A172 (cell line): Measurements from ENCODE around the gene IGFALS. TPM values are rescaled to one million over a fixed set of nuclear protein-coding genes. Genes with fewer than 3 reads are reported as not detected.
"Not testable (repeated sequence)": the region's sequence is repeated elsewhere in the genome, so short reads cannot be mapped to it uniquely, and the experiment has no call there.

Source experiments
- DNase-seq: peaks from one replicate; pipeline ENCODE4 v3.0.0-alpha.2; 2015; ENCODE audit warnings: low spot score
- total RNA-seq: library from RNA; depleted of rRNA; stranded (reverse); fragments of >200 nt; shearing (Covaris generic); gene quantifications from 2 replicates; pipeline ENCODE4 v1.2.3, GENCODE V29; 2014

Gene IGFALS
- total RNA-seq, 1 experiment from 2014 or later, result not detected

DNA sequence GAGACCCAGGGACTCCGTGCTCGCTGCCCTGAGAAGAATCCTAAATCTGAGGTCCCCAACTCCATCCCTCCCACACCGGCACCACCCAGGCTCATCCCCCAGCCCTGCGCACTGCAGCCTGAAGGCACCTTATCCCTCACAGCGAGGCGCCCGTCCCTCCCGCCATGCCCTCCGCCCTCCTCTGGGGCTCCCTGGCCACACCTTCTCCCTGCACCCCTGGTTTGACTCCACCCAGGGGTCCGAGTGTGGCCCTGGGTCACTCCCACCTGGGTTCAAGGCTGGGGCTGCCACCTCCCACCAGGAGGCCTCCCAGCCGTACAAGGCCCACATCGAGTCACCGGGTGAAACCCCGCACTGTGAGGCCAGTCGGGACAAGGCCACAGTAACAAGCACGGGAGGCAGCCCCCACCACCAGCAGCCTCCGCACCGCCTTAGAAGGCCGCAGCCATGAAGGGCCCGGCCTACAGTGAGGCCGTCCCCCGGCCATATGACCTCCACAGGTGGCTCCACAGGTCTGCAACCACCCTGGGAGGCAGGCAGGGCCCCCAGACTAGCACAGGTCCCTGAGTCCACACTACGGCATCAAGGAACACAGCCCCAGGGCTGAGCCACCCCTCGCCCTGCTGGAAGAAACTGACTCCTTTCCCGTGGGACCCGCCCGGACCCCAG is 24.8 kb upstream of the IGFALS start:
- no peak for DNase-seq

DNA sequence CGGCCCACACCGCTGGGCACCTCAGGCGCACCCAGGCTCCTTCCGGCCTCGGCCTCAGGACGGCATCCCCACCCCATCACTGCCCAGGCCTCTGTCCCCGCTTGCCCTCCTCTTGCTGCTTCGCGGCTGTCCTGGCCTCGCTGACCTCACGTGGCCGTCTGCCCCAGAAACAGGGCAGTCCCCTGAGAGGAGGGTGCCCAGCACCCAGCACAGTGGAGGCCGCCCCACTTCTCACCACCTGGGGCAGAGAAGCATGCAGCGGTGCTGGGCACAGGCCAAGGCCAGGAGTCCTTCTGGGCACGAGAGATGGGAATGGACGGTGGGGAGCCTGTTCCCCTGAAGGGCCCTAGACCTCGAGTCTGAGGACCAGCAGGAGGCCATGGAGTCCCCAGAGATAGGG is 24.2 kb upstream of the IGFALS start:
- no peak for DNase-seq

DNA sequence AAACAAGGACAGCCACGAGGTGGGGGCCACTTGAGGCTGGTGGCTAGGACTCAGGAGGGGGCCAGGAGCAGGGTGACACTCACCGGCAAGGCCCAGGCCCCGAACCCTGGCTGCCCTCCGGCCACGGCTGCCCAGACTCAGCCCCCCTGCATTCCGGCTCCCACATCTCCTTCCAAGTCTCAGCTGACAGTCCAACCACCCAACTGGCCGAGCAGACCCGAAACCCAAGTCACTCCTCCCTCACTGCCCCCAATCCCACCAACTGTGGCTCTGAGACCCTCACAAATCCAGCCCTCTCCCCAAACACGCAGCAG is 23.7 kb upstream of the IGFALS start:
- DNase-seq, result no peak

DNA sequence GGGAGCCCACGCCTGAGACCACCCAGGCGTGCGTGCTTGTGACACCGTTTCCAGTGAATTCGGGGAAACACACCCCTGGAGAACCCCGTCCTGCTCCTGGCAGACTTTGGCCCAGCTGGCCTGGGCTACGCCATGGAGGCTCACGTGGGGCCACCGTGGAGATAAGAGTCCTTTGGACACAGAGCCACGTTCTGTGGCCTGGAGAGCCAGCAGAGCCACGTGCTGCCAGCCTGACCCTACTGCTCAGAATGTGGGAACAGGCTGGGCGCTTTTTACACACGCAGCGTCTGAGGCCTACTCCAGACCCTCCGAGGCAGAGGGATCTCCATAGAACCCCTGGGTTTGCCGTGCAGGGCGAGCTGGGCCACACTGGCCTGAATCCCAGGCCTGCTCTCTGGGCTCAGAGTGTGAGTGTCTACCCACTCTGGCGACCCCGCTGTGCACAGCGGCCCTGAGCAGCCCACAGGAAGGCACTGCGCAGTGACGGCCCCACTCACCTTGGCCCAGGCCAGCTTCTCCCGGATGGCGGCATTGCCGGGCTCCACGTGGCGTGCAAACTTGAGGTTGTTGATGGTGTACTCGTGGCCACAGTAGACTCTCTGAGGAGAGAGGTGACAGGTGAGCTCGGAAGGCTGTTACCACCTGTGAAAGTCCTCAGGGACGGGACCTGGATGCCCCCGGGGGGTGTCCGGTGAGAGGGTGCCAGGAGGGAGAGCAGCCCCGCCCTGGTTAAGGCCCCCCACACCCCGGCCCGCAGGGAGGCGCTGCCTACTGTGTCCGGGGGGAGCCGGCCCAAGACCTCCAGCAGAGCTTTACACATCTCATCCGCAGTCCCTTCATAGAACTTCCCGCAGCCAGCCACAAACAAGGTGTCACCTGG is 23.1 kb upstream of the IGFALS start:
- DNase-seq, result no peak

DNA sequence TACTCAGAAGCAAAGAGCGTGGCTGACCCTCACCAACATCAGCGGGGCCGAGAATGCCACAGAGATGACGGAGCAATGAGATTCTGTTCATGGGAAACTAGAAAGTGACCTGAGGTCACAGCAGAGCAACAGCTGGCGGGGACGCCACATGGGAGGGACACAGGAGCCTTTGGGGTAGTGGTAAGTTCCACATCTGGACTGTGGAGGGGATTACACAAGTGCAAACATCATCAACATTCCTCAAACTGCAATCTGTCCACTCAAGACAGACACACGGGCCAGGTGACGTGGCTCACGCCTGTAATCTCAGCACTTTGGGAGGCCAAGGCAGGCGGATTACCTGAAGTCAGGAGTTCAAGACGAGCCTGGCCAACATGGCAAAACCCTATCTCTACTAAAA is 22.0 kb upstream of the IGFALS start:
- DNase-seq, result no peak

DNA sequence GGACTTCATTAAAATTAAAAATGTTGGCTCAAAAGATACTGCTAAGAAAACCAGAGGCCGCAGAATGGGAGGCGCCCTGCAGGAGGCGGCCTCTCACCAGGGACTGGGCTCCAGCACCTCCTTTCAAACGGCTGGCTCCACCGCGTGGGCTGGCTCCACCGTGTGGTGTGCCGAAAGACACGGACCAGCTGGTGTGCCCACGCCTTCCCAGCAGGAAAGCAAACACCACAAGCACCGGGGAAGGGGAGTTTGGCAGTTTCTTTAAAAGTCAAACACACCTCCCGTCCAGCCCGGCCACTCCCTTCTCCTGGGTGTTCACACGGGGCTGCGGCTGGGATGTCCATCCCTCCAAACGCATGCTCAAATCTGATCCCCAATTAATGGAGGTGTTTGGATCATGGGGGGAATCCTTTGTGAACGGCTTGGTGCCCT is 19.2 kb upstream of the IGFALS start:
- peak; percentile 69 for DNase-seq

DNA sequence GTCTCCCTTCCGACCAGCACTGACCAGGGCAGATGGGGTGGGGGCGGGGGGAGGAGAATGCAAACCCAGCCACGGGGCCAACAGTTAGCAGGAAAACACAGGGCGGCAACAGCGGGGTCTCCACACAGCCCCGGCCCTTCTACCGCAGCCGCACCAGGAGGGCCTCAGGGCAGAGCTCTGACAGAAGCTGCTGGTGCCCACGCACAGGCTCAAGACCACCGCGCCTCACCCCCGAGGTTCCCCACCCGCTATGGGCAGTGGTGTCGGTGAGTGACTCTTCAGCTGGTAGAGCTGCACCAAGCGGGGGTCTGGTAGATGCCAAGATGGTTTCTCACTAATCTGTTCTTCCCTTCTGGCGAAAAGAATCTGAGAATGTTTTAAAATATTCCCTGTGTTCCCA is 17.0 kb upstream of the IGFALS start:
- no peak for DNase-seq

DNA sequence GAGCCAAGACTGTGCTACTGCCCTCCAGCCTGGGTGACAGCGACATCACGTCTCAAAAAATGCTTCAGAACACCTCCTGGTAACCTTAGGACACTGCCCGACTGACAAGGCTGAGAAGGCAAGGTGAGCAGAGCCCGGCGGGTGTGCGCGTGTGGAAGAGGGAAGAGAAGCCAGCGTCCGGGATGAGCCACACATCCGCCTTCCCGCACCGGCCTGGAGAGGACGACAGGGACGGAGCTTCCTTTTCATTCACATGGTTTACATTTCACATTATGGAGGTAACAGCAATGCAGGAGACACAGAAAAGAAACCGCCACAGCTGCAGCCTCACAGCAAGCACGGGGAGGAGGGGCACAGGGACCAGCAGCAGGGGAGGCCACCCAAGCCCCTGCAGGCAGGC is 16.6 kb upstream of the IGFALS start:
- no peak for DNase-seq

DNA sequence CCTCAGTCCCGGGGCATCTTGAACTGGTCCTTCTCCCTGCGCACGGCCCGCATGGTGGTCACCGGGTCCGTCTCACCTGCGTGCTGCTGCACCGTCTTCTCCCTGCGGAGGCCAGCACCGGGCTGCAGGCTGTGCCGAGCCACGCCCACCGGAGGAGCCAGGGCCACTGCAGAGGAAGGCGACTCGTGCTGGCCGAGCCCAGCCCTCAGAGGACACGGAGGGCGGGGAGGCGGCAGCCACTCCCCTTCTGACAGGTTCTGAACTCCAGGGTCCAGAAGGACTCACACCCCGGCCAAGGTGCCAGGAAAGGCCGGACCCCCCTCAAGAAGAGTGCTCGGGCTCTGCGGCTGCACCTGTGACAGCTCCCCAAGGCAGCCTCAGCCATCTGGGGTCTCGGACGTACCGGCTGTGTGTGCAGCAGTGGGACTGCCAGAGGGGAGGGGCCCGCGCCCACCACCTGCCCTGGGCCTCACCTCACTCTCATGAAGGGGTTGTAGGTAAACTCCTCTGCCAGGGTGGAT is 15.8 kb upstream of the IGFALS start:
- DNase-seq, result no peak

DNA sequence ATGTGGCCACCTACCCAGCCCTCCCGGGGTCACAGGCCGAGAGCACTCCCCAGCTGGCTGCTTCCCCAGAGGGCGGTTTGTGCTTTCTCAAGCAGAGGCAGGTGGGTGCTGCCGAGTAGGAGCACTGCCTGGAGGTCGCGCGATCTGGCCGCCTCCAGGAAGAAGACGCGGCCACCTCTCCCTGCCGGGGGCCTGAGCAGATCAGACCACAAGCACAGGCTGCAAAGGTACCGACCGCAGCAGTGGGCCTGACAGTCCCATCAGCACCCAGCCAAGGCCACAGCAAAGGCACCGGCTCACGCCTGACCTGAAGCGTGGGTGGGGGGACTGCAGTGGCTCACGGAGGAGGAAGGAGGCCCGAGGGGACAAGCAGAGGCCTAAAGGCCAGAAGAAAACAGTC is 15.2 kb upstream of the IGFALS start:
- DNase-seq, result no peak

DNA sequence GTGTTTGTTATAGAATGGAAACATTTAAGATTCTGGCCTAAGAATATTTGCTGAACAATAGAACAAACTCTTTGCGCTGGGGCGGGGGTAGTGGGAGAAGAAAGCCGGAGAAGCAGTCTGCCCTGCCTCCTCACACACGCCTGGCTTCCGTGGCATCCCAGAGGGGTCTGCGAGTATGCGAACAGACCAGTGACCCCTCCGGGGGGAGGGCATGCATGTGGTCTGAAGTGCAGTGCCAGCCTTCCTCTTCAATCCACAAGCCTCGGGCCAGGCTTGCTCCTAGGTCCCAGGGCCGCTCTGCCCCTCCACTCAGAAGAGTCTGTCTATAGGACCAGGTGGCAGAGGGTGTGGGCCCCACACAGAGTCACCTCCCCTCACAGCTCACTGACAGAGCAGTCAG is 14.1 kb upstream of the IGFALS start:
- DNase-seq, result no peak

DNA sequence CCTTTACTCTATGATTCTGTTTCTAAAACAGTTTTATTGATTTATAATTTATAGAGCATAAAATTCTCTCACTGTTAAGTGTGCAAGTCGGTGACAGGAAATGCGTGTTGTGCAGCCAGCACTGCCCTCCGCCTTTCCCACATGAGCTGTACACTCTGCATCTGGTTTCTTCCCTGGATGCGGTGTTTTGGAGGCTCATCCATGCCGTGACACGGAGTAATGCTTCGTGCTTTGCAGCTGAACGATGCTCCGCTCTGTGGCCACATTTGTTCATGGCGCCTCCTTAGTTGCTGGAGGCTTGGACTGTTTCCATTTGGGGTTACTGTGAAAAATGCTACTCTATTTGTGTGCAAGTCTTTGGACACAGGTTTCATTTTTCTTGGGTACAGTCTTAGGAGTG is 7.2 kb upstream of the IGFALS start:
- no peak for DNase-seq

DNA sequence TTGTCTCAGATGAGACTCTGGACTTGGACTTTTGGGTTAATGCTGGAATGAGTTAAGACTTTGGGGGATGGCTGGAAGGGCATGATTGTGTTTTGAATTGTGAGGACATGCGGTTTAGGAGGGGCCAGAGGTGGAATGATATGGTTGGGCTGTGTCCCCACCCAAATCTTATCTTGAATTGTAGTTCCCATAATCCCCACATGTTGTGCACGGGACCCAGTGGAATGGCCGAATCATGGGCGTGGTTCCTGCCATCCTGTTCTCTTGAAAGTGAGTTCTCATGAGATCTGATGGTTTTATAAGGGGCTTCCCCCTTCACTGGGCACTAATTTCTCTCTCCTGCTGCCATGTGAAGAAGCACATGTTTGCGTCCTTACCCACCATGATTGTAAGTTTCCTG is 5.8 kb upstream of the IGFALS start:
- DNase-seq, result not testable (repeated sequence)

DNA sequence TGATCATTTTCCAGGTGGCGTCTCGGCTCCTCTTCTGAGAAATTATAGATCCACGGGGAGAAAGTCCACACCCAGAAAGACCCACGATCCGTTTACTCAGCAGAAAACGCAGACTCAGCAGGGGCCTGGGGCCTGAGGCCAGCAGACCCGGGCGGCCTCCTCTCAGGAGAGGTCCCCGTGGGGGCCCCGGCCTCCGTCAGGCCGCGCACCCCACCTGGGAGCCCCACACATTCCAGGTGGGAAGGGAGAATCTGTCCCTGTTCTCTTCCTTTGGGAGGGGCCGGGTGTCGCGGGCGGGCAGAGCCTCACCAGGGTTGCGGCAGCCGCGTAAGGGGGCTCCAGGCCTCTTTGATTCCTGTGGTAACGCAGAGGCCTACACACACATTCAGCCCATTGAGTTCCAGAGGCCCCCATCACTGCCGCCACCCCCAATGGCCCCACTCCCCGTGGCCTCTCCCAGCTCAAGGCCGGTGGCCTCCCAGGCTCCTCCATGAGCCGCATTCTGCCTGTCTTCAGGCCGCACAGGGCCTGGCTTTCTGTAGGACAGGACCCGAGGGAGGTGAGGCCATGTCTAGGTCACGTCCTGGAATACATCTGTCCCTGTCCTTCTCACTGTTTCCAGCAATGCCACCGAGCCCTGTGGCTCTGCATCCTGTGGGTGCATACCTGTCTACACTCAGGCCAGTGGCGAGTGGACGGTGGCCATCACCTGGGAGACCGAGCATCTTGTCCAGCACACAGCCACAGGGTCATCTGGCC is 1.6 kb upstream of the IGFALS start:
- no peak for DNase-seq

DNA sequence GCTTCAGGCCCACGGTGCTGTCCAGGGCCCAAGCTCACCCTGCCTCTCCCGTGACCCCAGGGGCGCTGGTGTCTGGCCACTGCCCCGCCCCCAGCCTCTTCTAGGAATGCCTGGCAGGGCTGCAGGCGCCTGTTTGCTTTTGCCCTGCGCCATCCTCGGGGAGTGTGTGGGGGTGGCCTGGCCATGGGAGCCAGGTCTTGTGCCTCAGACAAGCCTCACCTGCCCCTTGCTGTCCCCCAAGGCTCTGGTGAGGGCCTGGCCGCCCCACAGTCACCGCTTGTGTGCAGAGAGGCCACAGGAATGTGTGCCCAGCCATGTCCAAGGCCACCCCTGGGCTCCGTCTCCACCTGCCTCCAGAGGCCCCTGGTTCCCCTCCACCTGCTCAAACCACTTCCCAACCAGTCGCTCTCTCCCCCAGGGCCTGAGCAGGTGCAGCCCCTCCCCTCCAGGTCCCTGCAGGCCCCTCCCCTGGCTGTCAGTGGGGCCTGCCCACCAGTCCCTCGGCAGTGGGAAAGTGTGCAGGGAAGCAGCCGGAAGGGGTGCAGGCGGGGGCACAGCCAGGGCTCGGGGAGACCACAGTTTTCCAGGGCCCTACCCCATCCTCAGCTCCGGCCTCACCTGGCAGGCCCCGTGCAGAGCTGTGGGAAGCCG is 841 bp upstream of the IGFALS start:
- DNase-seq, result no peak

DNA sequence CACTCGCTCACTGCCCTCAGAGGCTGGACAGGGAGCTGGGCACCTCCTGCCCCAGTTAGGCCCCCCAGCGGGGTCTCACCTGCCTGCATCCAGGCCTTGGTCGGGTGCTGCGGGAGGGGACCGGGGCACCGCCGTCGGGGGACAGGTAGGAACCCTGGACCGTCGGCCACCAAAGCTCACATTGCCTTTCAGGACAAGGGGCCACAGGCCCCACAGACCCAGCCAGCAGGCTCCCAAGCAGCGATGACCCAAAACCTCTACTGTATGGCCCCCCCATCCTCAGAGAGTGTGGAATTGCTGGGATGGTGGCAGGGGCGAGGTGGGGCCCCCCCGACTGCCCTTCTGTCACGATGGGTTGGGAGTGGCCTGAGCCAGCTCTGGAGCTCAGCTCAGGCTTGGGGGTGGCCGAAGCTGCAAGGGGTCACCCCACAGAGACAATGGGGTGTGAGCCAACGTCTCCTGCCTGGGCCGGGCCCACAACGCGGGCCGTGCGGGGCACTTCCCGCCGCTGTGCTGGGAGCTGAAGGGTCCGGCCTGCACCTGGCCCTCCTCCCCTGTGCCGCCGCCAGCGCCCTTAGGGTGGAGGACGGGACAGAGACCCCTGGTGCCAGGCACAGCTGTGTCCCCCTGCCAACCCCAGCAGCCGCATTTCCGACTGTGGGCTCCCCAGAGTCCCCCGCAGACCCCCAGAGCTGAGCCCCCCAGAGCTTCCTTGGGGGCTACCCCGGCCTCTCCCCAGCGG is 498 bp downstream of the IGFALS start:
- DNase-seq, result no peak

DNA sequence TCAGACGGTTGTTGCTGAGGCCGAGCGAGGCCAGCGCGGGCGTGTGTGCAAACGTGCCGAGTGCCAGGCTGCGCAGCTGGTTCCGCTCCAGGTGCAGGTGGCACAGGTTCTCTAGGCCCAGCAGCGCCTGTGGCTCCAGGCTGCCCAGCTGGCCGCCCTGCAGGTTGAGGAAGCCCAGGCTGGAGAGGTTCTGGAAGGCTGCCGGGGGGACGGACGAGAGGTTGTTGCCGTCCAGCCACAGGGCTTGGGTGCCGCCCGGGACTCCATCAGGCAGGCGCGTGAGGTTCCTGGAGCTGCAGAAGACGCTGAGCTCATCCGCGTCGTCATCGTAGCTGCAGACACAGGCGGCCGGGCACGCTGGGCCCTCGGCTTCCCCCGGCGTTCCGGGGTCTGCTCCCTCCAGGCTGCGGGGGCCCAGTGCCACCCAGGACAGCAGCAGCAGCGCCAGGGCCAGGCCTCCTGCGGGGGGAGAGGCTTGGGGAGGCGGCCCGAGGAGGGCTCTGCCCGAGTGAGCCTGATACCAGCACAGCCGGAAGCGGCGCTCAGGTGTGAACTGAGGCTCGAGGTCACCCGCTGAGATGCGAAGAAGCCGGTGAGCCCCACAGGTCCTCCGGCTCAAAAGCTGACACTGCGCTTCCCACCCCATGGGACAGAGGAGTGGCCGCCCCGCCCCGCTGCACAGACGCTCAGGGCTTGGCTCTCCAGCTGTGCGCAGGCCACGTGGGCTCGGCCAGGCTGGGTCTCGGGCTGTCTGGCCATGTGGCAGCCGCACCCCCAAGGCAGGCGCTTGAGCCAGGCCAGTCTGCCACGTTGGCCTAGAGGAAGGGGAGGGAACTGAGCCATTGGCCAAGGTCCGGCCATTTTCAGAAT is 1.3 kb downstream of the IGFALS start:
- no peak for DNase-seq

DNA sequence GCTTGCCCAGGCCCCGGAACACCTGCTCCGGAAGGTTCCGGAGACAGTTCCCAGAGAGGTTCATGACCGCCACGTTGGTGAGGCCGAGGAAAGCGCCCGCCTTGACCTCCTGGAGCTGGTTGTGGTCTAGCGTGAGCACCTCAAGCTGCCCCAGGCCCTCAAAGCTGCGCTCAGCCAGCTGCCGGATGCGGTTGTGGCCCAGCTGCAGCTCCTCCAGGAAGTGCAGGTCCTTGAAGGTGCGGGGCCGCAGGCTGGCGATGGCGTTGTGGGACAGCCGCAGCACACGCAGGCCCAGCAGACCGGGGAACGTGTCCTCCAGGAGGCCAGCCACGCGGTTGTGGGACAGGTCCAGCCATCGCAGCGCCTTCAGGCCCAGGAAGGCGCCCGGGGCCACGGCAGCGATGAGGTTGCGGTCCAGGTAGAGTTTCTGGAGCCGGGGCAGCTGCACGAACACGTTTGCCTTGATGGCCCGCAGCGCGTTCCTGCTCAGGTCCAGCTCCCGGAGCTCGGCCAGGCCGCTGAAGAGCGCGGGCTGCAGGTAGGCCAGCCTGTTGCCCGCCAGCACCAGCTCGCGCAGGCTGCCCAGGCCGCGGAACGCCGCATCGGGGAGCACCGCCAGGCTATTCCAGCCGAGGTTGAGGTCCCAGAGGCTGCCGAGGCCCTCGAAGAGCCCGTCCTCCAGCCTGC is 2.1 kb downstream of the IGFALS start:
- no peak for DNase-seq

DNA sequence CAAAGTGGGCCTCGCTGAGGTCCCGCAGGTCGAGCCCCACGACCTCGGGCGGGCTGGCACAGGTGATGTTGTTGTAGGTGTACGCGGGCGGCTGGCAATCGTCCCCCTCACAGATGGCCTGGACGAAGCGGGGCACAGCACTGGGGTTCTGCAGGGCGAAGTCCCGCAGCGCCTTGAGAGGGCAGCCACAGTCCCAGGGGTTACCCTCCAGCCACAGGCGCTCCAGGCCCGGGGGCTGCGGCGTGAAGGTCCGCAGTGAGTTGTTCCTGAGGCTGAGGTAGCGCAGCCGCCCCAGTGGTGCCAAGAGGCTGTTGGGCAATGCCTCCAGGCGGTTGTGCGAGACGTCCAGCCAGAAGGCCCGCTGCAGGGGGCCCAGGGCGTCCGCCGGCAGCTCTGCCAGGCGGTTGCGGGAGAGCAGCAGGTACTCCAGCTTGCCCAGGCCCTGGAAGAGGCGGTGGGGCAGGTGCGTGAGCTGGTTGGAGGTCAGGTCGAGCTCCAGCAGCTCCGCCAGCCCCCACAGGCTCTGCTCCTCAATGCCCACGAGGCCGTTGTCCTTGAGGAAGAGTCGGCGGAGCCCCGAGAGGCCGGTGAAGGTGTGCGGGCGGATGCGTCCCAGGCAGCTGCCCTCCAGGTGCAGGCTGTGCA is 2.8 kb downstream of the IGFALS start:
- DNase-seq, result no peak
